GM18870 (cell line): ENCODE measurements around the gene ZNF740.
"Not testable (repeated sequence)": the region's sequence is repeated elsewhere in the genome, so short reads cannot be mapped to it uniquely, and the experiment has no call there.

ENCODE experiments used
- ATAC-seq: cut with Tn5 transposase; IDR thresholded peaks from one replicate; pipeline ENCODE4 v1.9.1; 2021; ENCODE audit warnings: moderate library complexity; ENCODE audit not compliant: unreplicated experiment

ZNF740 gene, protein sequence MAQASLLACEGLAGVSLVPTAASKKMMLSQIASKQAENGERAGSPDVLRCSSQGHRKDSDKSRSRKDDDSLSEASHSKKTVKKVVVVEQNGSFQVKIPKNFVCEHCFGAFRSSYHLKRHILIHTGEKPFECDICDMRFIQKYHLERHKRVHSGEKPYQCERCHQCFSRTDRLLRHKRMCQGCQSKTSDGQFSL

DNA sequence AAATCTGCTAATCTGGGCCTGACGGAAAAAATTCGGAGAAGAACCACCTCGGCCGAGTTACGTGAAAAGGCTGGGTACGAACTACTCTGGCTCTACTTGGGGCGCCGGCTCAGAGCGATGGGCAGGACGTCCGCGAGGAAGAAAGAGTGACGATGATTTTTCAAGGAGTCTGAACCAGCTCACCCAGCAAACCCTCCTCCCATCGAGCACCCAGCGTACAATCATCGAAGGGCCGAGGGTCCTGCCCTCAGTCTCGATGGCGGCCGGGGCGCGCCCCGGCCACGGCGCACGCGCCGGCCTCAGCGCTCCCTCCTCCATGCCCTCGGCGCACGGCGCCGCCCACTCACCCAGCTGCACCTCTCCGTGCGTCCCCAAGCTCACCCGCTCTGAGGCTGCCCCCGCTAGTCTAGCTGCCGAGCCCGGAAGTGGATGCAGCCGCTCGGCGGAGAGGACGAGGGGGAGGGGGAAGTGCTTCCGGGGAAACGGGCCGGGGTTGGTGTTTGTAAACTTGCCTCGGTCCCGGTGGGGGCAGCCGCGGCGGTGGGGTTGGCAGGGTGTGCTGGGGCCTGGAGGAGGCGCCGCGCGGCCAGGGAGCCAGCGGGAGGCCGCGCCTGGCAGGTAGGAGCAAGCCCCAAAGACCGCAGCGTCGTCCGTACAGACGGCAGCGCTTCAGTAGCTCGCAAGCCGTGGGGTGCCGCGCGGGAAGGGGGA lies at the start of gene ZNF740, which contains the start of gene CSAD:
Gene ZNF740, plus strand, starts transcription at position 503 of the 711 bp plus-strand sequence. CDS start 1,262 bp downstream, outside the sequence.
Gene CSAD, minus strand, starts transcription at position 706 of the 711 bp plus-strand sequence. CDS start 7,455 bp downstream, outside the sequence.
- ATAC-seq: no peak

DNA sequence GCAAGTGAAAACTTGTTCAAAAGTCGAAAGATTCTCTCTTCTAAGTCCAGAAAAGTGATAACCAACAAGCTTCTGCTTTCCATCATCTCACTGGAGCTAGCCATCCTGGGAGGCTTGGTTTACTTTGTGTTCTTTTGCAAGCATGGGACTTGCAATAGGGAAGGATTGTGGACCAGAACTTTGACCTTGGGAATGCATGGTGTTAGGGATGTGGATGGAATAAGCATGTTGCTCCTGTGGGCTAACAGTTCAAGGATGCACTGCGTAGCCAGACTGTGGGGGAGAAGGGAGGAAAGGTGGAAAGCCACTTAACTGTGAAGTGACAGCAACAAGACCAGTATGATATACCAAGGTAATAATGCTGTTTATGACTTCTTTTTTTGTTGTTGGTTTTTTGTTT lies 48.7 kb upstream of the ZNF740 start:
- ATAC-seq: no peak

DNA sequence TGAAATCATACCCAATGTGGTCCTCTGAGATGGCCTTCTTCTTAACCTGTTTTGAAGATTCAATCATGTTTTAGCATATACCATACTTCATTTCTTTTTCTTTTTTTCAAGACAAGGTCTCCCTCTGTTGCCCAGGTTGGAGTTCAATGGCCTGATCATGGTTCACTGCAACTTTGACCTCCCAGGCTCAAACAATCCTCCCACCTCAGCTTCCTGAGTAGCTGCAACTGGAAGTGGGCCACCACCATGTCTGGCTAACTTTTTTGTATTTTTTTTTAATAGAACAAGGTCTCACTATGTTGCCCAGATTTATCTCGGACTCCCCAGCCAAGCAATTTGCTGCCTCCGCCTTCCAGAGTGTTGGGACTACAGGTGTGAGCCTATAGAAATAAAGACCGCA lies 46.8 kb upstream of the ZNF740 start:
- no peak for ATAC-seq

DNA sequence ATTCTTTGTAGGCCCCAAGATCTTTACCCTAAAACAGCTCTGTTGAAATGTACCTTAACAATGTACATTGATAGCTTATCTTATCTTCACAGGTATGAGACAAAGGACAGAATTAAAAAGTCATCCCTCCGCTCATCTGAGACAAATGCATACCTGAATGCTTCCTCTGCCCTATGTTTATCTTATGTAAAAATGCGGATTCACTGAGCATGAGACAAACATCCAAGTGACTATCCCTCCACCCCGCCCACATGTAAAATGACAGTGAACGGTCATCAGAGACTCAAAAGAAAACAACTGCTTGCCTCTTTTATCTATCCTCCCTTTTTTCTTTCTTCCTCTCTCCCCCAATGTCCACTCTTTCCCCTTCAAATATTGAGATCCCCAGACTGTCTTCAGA lies 37.2 kb upstream of the ZNF740 start:
- ATAC-seq: no peak

DNA sequence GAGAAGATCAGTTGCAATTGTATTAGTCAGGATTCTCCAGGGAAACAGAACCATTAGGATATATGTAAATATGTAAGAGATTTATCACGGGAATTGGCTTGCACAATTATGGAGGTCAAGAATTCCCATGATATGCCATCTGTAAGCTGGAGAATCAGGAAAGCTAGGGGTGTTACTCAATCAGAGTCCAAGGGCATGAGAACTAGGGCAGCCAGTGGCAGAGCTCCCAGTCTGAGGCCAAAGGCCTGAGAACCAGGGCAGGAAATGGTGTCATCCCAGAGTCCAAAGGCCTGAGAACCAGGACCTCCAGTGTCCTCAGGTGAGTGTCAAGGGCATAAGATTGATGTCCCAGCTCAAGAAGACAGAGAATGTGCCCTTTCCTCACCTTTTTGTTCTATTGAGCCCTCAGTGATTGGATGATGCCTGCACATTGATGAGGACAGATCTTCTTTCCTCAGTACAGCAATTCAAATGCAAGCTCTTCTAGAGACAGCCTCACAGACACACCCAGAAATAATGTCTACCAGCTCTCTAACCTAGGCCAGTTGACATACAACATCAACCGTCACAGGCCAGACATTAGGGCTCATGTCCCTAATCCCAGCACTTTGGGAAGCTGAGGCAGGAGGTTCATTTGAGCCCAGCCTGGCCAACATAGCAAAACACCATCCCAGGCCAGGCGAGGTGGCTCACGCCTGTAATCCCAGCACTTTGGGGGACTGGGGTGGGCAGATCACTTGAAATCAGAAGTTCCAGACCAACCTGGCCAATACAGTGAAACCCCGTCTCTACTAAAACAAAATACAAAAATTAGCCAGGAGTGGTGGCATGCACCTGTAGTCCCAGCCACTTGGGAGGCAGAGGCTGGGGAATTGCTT lies 34.9 kb upstream of the ZNF740 start:
- no peak for ATAC-seq

DNA sequence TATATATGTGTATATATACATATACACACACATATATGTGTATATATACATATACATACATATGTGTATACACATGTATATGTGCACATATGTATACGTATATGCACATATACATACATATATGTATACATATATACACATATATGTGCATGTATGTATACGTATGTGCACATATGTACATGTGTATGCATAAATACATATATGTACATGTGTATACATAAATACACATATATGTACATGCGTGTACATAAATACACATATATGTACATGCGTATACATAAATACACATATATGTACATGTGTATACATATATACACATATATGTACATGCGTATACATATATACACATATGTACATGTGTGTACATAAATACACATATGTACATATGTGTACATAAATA lies 33.3 kb upstream of the ZNF740 start:
- no peak for ATAC-seq

DNA sequence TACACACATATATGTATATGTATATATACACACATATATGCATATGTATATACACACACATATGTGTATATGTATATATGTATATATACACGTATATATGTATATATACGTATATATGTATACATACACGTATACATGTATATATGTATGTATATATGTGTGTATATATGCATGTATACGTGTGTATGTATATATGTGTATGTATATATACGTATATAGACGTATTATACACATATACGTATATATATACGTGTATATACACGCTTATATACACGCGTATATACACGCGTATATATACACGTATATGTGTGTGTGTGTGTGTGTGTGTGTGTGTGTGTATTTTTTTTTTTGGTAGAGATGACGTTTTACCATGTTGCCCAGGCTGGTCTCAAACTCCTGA lies 32.9 kb upstream of the ZNF740 start:
- ATAC-seq: no peak

DNA sequence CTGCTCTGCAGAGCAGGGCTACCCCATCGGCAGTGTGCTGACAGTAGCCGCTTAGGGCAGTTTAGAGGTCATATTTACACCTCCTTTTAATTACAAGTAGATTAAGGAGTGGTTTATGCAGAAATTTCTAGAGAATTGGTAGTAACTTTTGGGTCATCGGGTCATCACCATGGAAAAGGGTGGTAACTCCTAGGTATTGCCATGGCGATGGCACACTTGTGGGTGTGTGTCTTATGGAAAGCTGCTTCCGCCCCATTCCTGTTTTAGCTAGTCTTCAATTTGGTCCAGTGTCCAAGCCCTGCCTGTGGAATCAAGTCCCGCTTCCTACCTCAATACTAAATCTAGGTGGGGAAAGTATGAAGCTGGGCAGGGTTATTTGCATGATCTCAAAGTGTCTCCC lies 29.5 kb upstream of the ZNF740 start:
- no peak for ATAC-seq

DNA sequence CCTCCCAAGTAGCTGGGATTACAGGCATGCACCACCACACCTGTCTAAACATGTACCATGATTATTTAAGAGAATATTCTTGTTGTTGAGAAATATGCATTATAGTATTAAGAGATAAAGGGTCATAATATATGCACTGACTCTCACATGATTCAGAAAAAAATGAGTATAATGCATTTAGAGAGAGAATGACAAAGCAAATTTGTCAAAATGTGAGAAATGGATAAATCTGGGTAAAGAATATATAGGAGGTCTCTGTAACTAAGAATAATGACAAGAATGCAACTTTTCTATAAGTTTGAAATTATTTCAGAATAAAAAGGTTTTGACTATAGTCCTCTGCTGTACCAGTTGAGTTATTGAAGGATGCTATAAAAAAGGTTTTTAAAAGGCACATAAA lies 28.1 kb upstream of the ZNF740 start:
- ATAC-seq: no peak

DNA sequence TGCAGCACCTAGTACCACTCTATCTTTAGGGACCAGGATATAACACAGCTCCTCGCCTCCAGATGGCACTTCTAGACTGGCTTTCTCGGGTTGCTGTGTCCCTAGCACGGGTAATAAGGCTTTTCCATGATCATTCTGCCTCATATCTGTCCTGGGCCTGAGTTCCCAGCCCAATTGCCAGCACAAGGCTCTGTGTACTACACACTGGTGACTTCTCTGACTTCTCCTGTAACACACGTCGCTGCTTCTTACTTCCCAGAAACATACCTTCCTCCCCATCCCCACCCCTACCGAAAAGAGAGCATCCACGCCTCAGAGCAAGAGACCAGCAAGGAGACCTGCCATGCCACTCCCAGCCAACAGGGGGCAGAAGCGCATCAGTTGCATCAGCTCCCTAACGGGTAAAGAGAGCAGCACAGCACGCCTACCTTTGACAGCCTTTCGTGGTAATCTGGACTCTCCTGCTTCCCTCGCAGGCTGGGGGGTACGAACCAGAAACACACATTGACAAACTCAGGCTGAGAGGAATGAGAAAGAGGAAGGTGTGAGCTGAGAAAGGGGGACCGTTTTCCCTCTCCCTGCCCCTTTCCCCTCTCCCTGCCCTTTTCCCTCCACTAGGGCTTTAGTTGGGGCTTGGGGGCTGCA lies 21.2 kb upstream of the ZNF740 start:
- peak; percentile 70 for ATAC-seq

DNA sequence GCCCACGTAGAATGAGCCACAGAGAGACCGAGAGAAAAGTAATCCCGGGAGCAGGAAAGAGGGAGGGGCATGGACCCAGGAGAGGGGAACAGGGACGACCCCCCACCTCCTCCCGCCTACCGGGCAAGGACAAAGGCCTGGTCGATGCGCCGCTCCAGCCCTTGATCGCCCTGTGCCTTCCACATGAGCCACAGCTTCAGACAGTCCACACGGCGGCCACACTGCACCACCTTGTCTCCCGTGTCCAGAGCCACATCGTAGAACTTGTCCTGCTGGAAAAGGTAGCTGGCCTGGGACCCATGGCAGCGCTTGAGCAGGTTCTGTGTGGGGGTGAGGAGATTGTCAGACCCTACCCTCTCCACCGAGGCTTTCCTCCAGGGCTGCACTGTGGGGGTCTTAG lies 20.5 kb upstream of the ZNF740 start:
- ATAC-seq: no peak

DNA sequence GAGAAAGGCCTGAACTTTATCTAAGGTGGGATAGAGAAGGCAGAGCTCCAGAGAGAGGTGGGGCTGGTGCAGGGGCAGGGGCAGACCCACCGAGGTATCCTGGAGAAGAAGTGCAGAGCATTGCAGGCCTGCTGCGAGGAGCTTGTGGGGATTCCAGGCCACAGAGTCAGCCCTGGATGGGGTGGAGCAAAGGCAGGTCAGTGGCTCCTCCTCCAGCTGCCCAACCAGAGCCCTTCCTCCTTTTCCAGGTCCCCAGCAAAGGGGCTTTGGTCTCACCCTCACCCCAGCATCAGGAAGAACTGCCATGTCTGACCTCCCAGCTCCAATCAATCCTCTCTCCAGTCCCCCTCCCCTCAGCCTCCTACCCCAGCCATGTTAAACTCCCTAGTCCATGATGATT lies 19.8 kb upstream of the ZNF740 start:
- no peak for ATAC-seq

DNA sequence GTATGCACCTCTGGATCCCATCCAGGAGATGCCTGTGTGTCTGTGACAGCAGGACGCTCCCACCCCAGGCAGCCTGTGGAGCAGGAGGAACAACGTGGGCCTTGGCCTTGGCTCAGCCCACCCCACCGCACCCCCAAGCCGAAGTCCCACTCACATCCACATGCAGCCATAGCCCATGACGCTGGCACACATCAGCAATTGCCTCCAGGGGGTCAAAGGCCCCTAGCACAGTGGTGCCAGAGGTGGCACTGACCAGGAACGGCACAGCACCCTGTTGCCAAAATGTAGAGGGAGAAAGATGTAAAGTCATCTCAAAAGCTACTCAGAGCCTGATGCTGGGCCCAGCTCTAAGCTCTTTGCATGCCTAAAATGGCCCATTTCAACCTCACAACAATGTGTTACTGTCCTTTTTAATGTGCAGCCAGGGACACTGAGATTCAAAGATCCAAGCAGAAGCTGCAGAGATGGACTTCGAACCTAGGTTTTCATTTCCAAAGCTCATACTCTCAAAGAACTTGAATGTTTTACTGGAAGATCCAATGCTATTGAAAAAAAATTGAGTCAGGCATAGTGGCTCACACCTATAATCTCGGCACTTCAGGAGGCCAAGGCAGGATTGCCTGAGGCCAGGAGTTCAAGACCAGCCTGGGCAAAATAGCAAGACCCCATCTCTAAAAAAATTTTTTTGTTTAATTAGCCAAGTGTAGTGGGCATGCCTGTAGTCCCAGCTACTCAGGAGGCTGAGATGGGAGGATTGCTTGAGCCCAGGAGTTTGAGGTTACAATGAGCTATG lies 19.2 kb upstream of the ZNF740 start:
- ATAC-seq: no peak

DNA sequence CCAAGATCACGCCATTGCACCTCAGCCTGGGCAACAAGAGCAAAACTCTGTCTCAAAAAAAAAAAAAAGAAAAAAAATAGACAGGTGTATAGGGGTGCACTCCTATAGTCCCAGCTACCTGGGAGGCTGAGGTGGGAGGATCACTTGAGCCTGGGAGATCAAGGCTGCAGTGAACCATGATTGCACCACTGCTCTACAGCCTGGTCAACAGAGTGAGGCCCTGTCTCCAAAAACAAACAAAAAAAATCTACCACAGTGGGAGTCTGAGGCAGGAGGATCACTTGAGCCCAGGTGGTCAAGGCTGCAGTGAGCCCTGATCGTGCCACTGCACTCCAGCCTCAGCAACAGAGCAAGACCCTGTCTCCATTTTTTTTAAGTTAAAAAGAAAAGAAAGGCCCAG lies 17.5 kb upstream of the ZNF740 start:
- ATAC-seq: not testable (repeated sequence)

DNA sequence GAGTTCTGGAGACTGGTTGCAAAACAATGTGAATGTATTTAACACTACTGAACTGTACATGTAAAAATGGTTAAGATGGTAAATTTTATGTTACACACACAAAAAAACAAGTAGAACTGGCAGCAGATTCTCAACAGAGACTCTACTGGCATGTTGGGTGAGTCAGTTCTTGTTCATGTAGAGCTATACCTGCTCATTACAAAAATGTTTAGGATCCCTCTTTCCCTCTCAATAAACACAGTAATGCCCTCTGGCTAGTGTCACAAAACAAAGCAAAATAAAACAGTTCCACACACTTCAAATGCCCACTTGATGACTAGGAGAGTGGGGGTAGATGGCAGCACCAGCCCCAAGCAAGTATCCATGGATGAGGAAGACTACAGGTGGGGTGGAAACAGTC lies 13.7 kb upstream of the ZNF740 start:
- ATAC-seq: no peak

DNA sequence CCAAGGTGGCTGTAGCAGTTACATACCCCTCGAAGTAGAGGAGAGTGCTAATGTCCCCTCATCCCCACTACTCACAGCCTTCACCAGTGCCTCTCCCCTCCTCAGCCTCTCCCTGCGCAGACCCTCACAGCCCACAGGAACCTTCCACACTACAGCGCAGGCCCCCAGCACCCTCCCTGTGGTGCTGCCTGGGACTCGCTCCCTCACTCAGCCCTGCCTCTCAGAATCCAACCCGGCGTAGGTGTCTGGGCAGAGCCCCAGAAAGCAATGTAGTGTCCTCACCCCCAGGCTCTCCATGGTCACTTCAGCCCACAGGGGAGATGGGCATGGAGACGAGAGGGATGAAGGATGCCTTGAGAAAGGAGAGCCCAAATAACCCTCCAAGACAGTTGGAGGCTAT lies 10.9 kb upstream of the ZNF740 start:
- no peak for ATAC-seq

DNA sequence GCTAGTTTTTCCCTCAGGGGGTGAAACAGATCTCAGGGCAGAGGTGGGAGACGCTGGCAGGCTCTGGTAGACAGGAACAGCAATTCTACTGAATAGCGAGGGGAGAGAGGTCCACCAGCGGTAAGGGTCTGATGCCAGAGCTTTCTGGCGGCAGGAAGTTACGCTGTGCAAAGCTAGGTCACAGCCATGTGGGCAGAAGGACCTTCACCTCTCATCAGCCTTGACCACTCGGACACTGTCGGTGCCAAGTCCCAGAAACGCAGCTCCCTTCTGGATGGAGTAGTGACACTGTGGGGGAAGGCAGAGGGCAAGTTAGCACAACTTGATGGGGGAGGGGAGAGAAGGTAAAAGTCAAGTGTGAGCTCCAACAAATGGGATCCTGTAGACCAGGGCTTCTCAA lies 10.3 kb upstream of the ZNF740 start:
- ATAC-seq: no peak

DNA sequence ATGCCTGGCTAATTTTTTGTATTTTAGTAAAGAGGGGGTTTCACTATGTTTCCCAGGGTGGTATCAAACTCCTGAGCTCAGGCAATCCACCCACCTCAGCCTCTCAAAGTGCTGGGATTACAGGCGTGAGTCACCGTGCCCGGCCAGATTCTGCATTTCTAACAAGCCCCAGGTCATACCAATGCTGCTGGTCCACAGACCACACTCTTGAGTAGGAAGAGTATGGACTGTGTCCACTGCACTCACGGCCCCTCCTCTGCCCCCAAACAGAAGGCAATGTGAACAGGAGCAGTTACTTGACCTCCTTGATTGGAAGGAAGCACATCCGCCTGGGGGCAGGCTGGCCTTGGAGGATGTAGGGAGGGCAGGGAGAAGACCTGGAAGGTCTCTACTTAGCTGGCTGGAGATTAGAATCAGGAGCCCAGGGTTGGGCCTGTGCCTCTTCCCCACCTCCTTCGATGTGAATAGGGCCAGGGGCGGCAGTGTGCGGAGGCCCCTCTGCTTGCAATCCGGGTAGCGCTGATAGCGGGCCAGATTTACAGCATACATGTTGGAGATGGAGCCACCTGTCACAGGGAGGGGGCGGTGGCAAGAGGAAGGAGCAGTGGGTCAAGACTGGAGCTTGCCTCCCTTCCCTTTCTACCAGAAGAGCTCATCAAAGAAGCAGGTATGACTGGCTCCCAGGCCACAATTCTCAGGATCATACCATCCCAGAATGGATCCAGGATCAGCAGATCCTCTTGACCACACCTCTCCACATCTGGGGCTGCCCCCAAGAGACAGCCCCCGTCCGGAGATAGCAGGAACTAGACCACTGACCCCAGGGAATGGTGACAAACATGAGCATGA lies 9.4 kb upstream of the ZNF740 start:
- ATAC-seq: no peak

DNA sequence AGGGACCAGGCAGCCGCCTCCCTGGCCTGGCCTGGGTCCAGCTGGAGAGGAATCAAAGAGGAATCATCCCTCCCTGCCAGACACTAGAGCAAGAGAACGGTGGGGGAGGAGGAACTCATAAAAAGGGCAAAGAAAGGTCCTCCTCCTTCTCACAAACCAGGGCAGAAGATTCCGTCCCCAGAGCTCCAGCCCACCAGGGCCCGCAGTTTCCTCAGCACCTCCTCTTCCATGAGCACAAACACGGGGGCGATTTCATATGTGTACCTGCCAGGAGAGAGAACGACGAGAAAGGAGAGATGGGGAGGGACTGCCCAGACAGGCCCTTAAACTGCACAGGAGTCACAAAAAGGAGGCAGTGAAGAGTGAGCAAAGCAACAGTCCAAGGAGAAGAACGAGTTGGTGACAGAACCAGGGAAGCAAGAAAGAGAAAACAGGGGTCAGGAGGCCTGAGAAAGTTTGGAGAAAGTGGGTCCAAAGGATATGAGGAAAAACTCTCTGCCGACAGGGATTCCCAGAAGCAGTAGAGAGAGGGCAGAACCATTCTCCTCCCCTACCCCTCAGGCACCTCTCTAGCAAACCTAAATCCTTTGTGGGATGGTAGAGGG lies 8.7 kb upstream of the ZNF740 start:
- ATAC-seq: no peak
